PFSK-1 (cell line): ENCODE results near the gene SMIM24.

Experiments
- POLR2AphosphoS5 ChIP-seq: IDR thresholded peaks from 2 replicates; pipeline ENCODE4 v1.6.1; 2012; ENCODE audit warnings: low read depth, mild to moderate bottlenecking, control low read depth, low read length, moderate library complexity
- REST ChIP-seq, 2 experiments: IDR thresholded peaks; 2 replicates each; pipeline versions ENCODE4 v1.6.1 to v1.8.0; 2011 to 2012; ENCODE audit warnings: low read depth in 2 of 2, low read length in 2 of 2, control low read depth in 1 of 2, inconsistent platforms in 1 of 2, mild to moderate bottlenecking in 1 of 2, moderate library complexity in 1 of 2; ENCODE audit not compliant: insufficient read depth in 1 of 2
- SIN3A ChIP-seq: IDR thresholded peaks from 2 replicates; pipeline ENCODE4 v1.6.1; 2012; ENCODE audit warnings: mild to moderate bottlenecking, low read length, moderate library complexity, borderline replicate concordance; ENCODE audit not compliant: insufficient read depth
- TAF1 ChIP-seq: IDR thresholded peaks from 2 replicates; pipeline ENCODE4 v1.6.1; 2012; ENCODE audit warnings: low read length, control low read depth, borderline replicate concordance; ENCODE audit not compliant: insufficient read depth

- TF ChIP-seq POLR2AphosphoS5: no peak
- no peak for TF ChIP-seq SIN3A
- TF ChIP-seq REST (IDR thresholded peaks at IDR 0.05; ENCODE audit: insufficient read depth in 1 of 2, low read depth in 2 of 2, low read length in 2 of 2): no peak
- no peak for TF ChIP-seq TAF1
Observed at GRCh38 chr19:3451451-3451866, 28.9 kb downstream of the SMIM24 start.
